ENCODE data around the gene NIPAL3.
A peak's percentile ranks its signal among the peaks of the same experiment; 100 is the strongest.
"Not testable (repeated sequence)": the region's sequence is repeated elsewhere in the genome, so short reads cannot be mapped to it uniquely, and the experiment has no call there.

The NIPAL3 gene

GRCh38 chr1:24488159-24488558 is 72.6 kb downstream of the NIPAL3 start:
- DNase-seq (ENCODE audit: low read depth in 1 of 2, low spot score in 1 of 2), result peak in 1 of 2 donors; percentile 52

GRCh38 chr1:24489674-24490073 is 74.1 kb downstream of the NIPAL3 start:
- no peak for DNase-seq (ENCODE audit: low read depth in 1 of 2, low spot score in 1 of 2)

- DNase-seq (ENCODE audit: low read depth in 1 of 2, low spot score in 1 of 2), result no peak
Measured at GRCh38 chr1:24490101-24490781, 74.6 kb downstream of the NIPAL3 start.

GRCh38 chr1:24491577-24492360 is 76.2 kb downstream of the NIPAL3 start:
- no peak for DNase-seq (ENCODE audit: low read depth in 1 of 2, low spot score in 1 of 2)

- DNase-seq (ENCODE audit: low read depth in 1 of 2, low spot score in 1 of 2), result not testable (repeated sequence)
Measured at GRCh38 chr1:24492935-24493334, 77.3 kb downstream of the NIPAL3 start.

GRCh38 chr1:24493785-24494184 is 78.2 kb downstream of the NIPAL3 start:
- no peak for DNase-seq (ENCODE audit: low read depth in 1 of 2, low spot score in 1 of 2)

- no peak for DNase-seq (ENCODE audit: low read depth in 1 of 2, low spot score in 1 of 2)
Measured at GRCh38 chr1:24498589-24498988, 83.0 kb downstream of the NIPAL3 start.

- DNase-seq (ENCODE audit: low read depth in 1 of 2, low spot score in 1 of 2), result no peak
Measured at GRCh38 chr1:24500448-24501048, 84.9 kb downstream of the NIPAL3 start.

- no peak for DNase-seq (ENCODE audit: low read depth in 1 of 2, low spot score in 1 of 2)
Measured at GRCh38 chr1:24501371-24502064, 85.9 kb downstream of the NIPAL3 start.

GRCh38 chr1:24502065-24502708 is 86.6 kb downstream of the NIPAL3 start:
- DNase-seq (ENCODE audit: low read depth in 1 of 2, low spot score in 1 of 2), result peak; percentile 56 to 74

- DNase-seq (ENCODE audit: low read depth in 1 of 2, low spot score in 1 of 2), result peak; percentile 68 to 87
Measured at GRCh38 chr1:24502709-24503058, 87.1 kb downstream of the NIPAL3 start, which contains the start of gene RCAN3. Gene RCAN3 (plus strand): TSS chr1:24502836. CDS start chr1:24514373, 11,537 bp downstream.

GRCh38 chr1:24503059-24503751 is 87.6 kb downstream of the NIPAL3 start:
- no peak for DNase-seq (ENCODE audit: low read depth in 1 of 2, low spot score in 1 of 2)

- no peak for DNase-seq (ENCODE audit: low read depth in 1 of 2, low spot score in 1 of 2)
Measured at GRCh38 chr1:24503870-24504523, 88.4 kb downstream of the NIPAL3 start.

- no peak for DNase-seq (ENCODE audit: low read depth in 1 of 2, low spot score in 1 of 2)
Measured at GRCh38 chr1:24504560-24504959, 89.0 kb downstream of the NIPAL3 start.

GRCh38 chr1:24505816-24506215 is 90.2 kb downstream of the NIPAL3 start:
- DNase-seq (ENCODE audit: low read depth in 1 of 2, low spot score in 1 of 2), result no peak

- DNase-seq (ENCODE audit: low read depth in 1 of 2, low spot score in 1 of 2), result no peak
Measured at GRCh38 chr1:24506691-24507381, 91.2 kb downstream of the NIPAL3 start.

GRCh38 chr1:24507405-24507804 is 91.8 kb downstream of the NIPAL3 start:
- DNase-seq (ENCODE audit: low read depth in 1 of 2, low spot score in 1 of 2), result no peak

GRCh38 chr1:24508911-24509310 is 93.3 kb downstream of the NIPAL3 start:
- DNase-seq (ENCODE audit: low read depth in 1 of 2, low spot score in 1 of 2), result no peak

- no peak for DNase-seq (ENCODE audit: low read depth in 1 of 2, low spot score in 1 of 2)
Measured at GRCh38 chr1:24513706-24514105, 98.1 kb downstream of the NIPAL3 start.

All from activated T-helper 1 cell treated with anti-CD3 and anti-CD28 coated beads, Interleukin-2, amount 50 U/mL, for 16 hours (primary cell).